Left lung (tissue), 10 donors: ENCODE measurements around the gene PLPPR1. TPM values are rescaled to one million over a fixed set of nuclear protein-coding genes. Genes with fewer than 3 reads are reported as not detected.

Source experiments
- ATAC-seq: fragments of 200-7000 bp; cut with Tn5 transposase; one replicate; pipeline ENCODE4 v1.9.1; 2020; ENCODE audit warnings: moderate library complexity
- DNase-seq, 4 donors: peaks; one replicate each; pipeline ENCODE4 v3.0.0-alpha.2; 2013 to 2020
- H3K27ac ChIP-seq, 2 donors: fragments of 200-600 bp; sonication (generic) in 1 of 2; one replicate each; pipeline versions ENCODE4 v1.5.0 to v1.8.0; 2020 to 2021
- H3K27me3 ChIP-seq, 2 donors: fragments of 200-600 bp; sonication (generic) in 1 of 2; one replicate each; pipeline versions ENCODE4 v1.5.0 to v1.8.0; 2020 to 2021
- H3K36me3 ChIP-seq, 2 donors: fragments of 200-600 bp; sonication (generic) in 1 of 2; one replicate each; pipeline versions ENCODE4 v1.5.0 to v1.8.0; 2020 to 2021
- H3K4me1 ChIP-seq, 2 donors: fragments of 200-600 bp; one replicate each; pipeline ENCODE4 v1.8.0; 2021
- H3K4me3 ChIP-seq, 2 donors: fragments of 200-600 bp; sonication (generic) in 1 of 2; one replicate each; pipeline versions ENCODE4 v1.5.0 to v1.8.0; 2020 to 2021; ENCODE audit warnings: mild to moderate bottlenecking in 1 of 2
- H3K9me3 ChIP-seq, 2 donors: fragments of 200-600 bp; sonication (generic) in 1 of 2; one replicate each; pipeline versions ENCODE4 v1.5.0 to v1.8.0; 2020 to 2021
- CTCF ChIP-seq, 2 donors: fragments of 200-600 bp; sonication (generic) in 1 of 2; IDR thresholded peaks; one replicate each; pipeline versions ENCODE4 v1.5.0 to v1.8.0; 2021; ENCODE audit warnings: antibody characterized with exemption in 2 of 2
- intact Hi-C, 2 donors: fragments of 100-400 bp; cut with DNase I; formaldehyde crosslinking; loops; one replicate each; pipeline versions ENCODE4 v1.11.2 to v1.14.2; 2022
- polyA plus RNA-seq, 6 donors: library from polyadenylated mRNA; unstranded; fragments of 120-200 nt; gene quantifications; one replicate each; pipeline ENCODE4 v1.2.1, GENCODE V29; 2013; ENCODE audit not compliant: insufficient read length in 6 of 6
- total RNA-seq, 2 donors: library from RNA; stranded (reverse); fragmentation: NEBNext Ultra II Directional; extraction: Animal tissue kit (Norgen Biotek cat#: 25700); gene quantifications; one replicate each; pipeline ENCODE4 v1.2.1, GENCODE V29; 2021
- donor health status: DM: no; HTN: yes; CAD: no.
- donor health status: DM: no; HTN: no; CAD: no.

Gene PLPPR1
- total and polyA plus RNA-seq, 8 donors: 1.6 to 24.5 (median 21.4) TPM

- Histone ChIP-seq H3K9me3 (no peaks in the 10 kb centered on the region), H3K27me3 (no peaks in the 10 kb centered on the region), H3K4me3 (no peak overlapping the region), H3K27ac (no peak overlapping the region), H3K36me3 (no peaks in the 10 kb centered on the region), H3K4me1 (no peaks in the 10 kb centered on the region)
- ATAC-seq: no peak
- intact Hi-C loops: no loop called here
- TF ChIP-seq CTCF (IDR thresholded peaks at IDR 0.05): no peak
- DNase-seq: no peak
Observed at GRCh38 chr9:101072259-101072658, 43.7 kb downstream of the PLPPR1 start.

- Histone ChIP-seq H3K4me1 (no peaks in the 10 kb centered on the region), H3K4me3 (no peak overlapping the region), H3K27me3 (no peaks in the 10 kb centered on the region), H3K36me3 (no peaks in the 10 kb centered on the region), H3K27ac (no peak overlapping the region), H3K9me3 (no peaks in the 10 kb centered on the region)
- ATAC-seq (no peak), DNase-seq (peak in 2 of 4 donors; percentile 1 to 15)
- TF ChIP-seq CTCF (IDR thresholded peaks at IDR 0.05): no peak
- intact Hi-C loops: no loop called here
Observed at GRCh38 chr9:101073122-101073521, 44.6 kb downstream of the PLPPR1 start.

GRCh38 chr9:101081641-101082040 is 53.1 kb downstream of the PLPPR1 start:
- intact Hi-C loops: no loop called here
- Histone ChIP-seq H3K27me3 (no peaks in the 10 kb centered on the region), H3K36me3 (no peaks in the 10 kb centered on the region), H3K27ac (no peak overlapping the region), H3K4me1 (no peaks in the 10 kb centered on the region), H3K9me3 (no peaks in the 10 kb centered on the region), H3K4me3 (no peak overlapping the region)
- TF ChIP-seq CTCF (IDR thresholded peaks at IDR 0.05): no peak
- DNase-seq (no peak), ATAC-seq (no peak)

- no peak overlapping the region for H3K27ac ChIP-seq
- H3K36me3 ChIP-seq: no peaks in the 10 kb centered on the region
- H3K9me3 ChIP-seq: no peaks in the 10 kb centered on the region
- no peak for DNase-seq
- intact Hi-C loops: no loop called here
- no peak for ATAC-seq
- no peak overlapping the region for H3K4me3 ChIP-seq
- H3K4me1 ChIP-seq: no peaks in the 10 kb centered on the region
- H3K27me3 ChIP-seq: no peaks in the 10 kb centered on the region
- TF ChIP-seq CTCF (IDR thresholded peaks at IDR 0.05): no peak
Observed at GRCh38 chr9:101083448-101084202, 55.1 kb downstream of the PLPPR1 start.

- Histone ChIP-seq H3K4me3 (no peak overlapping the region), H3K27ac (no peak overlapping the region), H3K4me1 (no peaks in the 10 kb centered on the region), H3K27me3 (no peaks in the 10 kb centered on the region), H3K36me3 (no peaks in the 10 kb centered on the region), H3K9me3 (no peaks in the 10 kb centered on the region)
- intact Hi-C loops: no loop called here
- no peak for TF ChIP-seq CTCF (IDR thresholded peaks at IDR 0.05)
- DNase-seq (no peak), ATAC-seq (no peak)
Observed at GRCh38 chr9:101087426-101087825, 58.9 kb downstream of the PLPPR1 start.
